ENCODE data around the gene TVP23C.

The TVP23C gene

GRCh38 chr17:15452746-15453145, 110.5 kb downstream of the TVP23C start:
- H3K4me1 ChIP-seq (ENCODE audit: insufficient read depth, insufficient read length): peaks cover 6% of the 10 kb centered on the region
- no peak for TF ChIP-seq SUZ12 (IDR thresholded peaks at IDR 0.05; ENCODE audit: extremely low read depth, insufficient read depth, insufficient read length)
- no peak for TF ChIP-seq ZNF274 (IDR thresholded peaks at IDR 0.05; ENCODE audit: low read depth, low read length)
- no peak for TF ChIP-seq YY1 (IDR thresholded peaks at IDR 0.05; ENCODE audit: insufficient read depth, insufficient read length)
- H3K36me3 ChIP-seq (ENCODE audit: insufficient read depth, insufficient read length, low read length): peaks cover 32% of the 10 kb centered on the region
- DNase-seq (ENCODE audit: low read depth, low spot score): no peak
- H3K27me3 ChIP-seq (ENCODE audit: insufficient read depth, insufficient read length): no peaks in the 10 kb centered on the region
- H3K9me3 ChIP-seq (ENCODE audit: insufficient read depth, low read length): peaks cover 9% of the 10 kb centered on the region; the same call in 1 of the 2 replicates
- H3K4me3 ChIP-seq (ENCODE audit: insufficient read length, low read depth): no peak overlapping the region
- no peak overlapping the region for H3K9ac ChIP-seq (ENCODE audit: insufficient read length, low read depth)

All from NT2/D1 (cell line).